ENCODE results near the gene RBCK1. TPM values are rescaled to one million over a fixed set of nuclear protein-coding genes. Genes with fewer than 3 reads are reported as not detected.
"Not testable (repeated sequence)": the region's sequence is repeated elsewhere in the genome, so short reads cannot be mapped to it uniquely, and the experiment has no call there.

RBCK1 gene
- polyA plus RNA-seq, 2 donors = 58.6 to 86.6 TPM

DNA sequence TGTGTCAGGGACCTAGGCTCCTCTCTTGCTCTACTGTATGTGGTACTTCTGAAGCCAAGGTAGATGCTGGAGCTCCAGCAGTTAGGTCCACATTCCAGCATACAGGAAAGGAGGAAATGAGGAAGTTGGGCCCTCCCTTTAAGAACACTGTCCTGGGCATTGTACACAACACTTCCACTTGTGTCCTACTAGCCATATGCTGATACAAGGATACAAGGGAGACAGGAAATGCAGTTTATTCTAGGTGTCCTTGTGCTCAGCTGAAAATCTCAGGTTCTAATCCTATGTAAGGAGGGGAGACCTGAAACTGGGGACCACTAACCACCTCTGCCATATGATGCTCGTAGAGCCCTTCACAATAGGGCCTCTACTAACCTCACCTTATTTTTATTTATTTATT, 23.4 kb upstream of the RBCK1 start:
- peaks cover 3 to 8% of the 10 kb centered on the region in 2 donors for H3K36me3 ChIP-seq (ENCODE audit: control insufficient read depth in 2 of 2, insufficient read depth in 2 of 2, low read length in 1 of 2)
- no peak overlapping the region for H3K4me3 ChIP-seq (ENCODE audit: low read depth in 1 of 2, low read length in 2 of 2)
- H3K27ac ChIP-seq (ENCODE audit: low read depth in 2 of 2, low read length in 1 of 2) = no peak overlapping the region
- no peaks in the 10 kb centered on the region for H3K9me3 ChIP-seq (ENCODE audit: control insufficient read depth in 2 of 2, insufficient read depth in 1 of 2, low read depth in 1 of 2, low read length in 1 of 2)
- peaks cover 0 to 4% of the 10 kb centered on the region in 2 donors for H3K4me1 ChIP-seq (ENCODE audit: control insufficient read depth in 2 of 2, insufficient read depth in 2 of 2, low read length in 1 of 2)
- WGBS, 2 donors = 95 to 100% methylated on average over 1 of the region's 1 CpG
- H3K27me3 ChIP-seq (ENCODE audit: control insufficient read depth in 1 of 2, insufficient read depth in 2 of 2, low read length in 2 of 2) = no peaks in the 10 kb centered on the region

DNA sequence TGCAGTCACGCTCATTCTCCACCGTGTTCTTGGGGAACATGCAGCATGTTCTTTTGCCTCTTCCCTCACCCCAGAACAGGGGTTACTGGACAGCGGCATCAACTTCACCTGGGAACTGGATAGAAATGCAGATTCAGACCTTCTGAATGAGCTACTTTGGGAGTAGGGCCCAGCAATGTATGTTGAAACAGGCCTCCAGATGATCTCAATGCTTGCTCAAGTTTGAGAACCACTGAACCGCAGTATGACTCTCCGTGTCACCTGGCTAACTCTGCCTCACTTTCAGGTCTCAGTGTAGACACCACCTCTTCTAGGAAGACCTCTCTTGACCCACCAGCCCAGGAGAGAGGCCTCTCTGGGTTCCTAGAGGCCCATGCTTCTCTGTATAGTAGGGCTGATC, 22.7 kb upstream of the RBCK1 start:
- 90 to 91% methylated on average over 5 of the region's 5 CpGs for WGBS, 2 donors
- Histone ChIP-seq H3K4me3 (ENCODE audit: low read depth in 1 of 2, low read length in 2 of 2) (no peak overlapping the region), H3K9me3 (ENCODE audit: control insufficient read depth in 2 of 2, insufficient read depth in 1 of 2, low read depth in 1 of 2, low read length in 1 of 2) (no peaks in the 10 kb centered on the region), H3K4me1 (ENCODE audit: control insufficient read depth in 2 of 2, insufficient read depth in 2 of 2, low read length in 1 of 2) (peaks cover 0 to 4% of the 10 kb centered on the region in 2 donors), H3K27ac (ENCODE audit: low read depth in 2 of 2, low read length in 1 of 2) (peak overlapping the region in 1 of 2 donors; percentile 20), H3K27me3 (ENCODE audit: control insufficient read depth in 1 of 2, insufficient read depth in 2 of 2, low read length in 2 of 2) (no peaks in the 10 kb centered on the region), H3K36me3 (ENCODE audit: control insufficient read depth in 2 of 2, insufficient read depth in 2 of 2, low read length in 1 of 2) (peaks cover 3 to 8% of the 10 kb centered on the region in 2 donors)

DNA sequence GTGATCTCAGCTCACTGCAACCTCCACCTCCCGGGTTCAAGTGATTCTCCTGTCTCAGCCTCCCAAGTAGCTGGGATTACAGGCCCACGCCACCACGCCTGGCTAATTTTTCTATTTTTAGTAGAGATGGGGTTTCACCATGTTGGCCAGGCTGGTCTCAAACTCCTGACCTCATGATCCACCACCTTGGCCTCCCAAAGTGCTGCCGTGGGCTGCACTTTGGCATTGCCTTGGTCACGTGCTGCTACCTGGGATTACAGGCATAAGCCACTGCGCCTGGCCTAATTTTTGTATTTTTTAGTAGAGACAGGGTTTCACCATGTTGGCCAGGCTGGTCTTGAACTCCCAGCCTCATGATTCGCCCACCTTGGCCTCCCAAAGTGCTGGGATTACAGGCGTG, 21.5 kb upstream of the RBCK1 start:
- H3K27me3 ChIP-seq (ENCODE audit: control insufficient read depth in 1 of 2, insufficient read depth in 2 of 2, low read length in 2 of 2); H3K4me3 ChIP-seq (ENCODE audit: low read depth in 1 of 2, low read length in 2 of 2); H3K9me3 ChIP-seq (ENCODE audit: control insufficient read depth in 2 of 2, insufficient read depth in 1 of 2, low read depth in 1 of 2, low read length in 1 of 2); H3K4me1 ChIP-seq (ENCODE audit: control insufficient read depth in 2 of 2, insufficient read depth in 2 of 2, low read length in 1 of 2); H3K36me3 ChIP-seq (ENCODE audit: control insufficient read depth in 2 of 2, insufficient read depth in 2 of 2, low read length in 1 of 2); H3K27ac ChIP-seq (ENCODE audit: low read depth in 2 of 2, low read length in 1 of 2): not testable (repeated sequence)
- 93 to 95% methylated on average over 8 of the region's 8 CpGs for WGBS, 2 donors

DNA sequence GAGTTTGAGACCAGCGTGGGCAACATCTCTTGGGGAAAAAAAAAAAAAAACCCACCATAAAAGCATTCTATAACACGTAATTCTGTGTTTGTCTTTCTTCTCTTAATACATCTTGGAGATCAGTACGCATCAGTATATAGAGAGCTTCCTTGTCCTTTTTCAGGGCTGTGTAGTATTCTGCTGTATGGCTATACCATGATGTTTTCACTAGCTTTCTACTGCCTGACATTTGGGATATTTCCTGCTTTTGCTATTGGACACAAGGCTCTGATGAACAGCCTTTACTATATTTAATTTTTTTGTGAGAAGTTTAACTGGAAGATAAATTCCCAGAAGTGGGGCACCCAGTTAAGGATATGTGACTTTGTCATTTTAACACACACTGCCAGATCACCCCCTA, 20.6 kb upstream of the RBCK1 start:
- WGBS, 2 donors = 95 to 96% methylated on average over 3 of the region's 3 CpGs
- Histone ChIP-seq H3K36me3 (ENCODE audit: control insufficient read depth in 2 of 2, insufficient read depth in 2 of 2, low read length in 1 of 2) (peaks cover 8% of the 10 kb centered on the region in 2 donors), H3K4me1 (ENCODE audit: control insufficient read depth in 2 of 2, insufficient read depth in 2 of 2, low read length in 1 of 2) (no peaks in the 10 kb centered on the region), H3K27ac (ENCODE audit: low read depth in 2 of 2, low read length in 1 of 2) (no peak overlapping the region), H3K4me3 (ENCODE audit: low read depth in 1 of 2, low read length in 2 of 2) (no peak overlapping the region), H3K9me3 (ENCODE audit: control insufficient read depth in 2 of 2, insufficient read depth in 1 of 2, low read depth in 1 of 2, low read length in 1 of 2) (no peaks in the 10 kb centered on the region), H3K27me3 (ENCODE audit: control insufficient read depth in 1 of 2, insufficient read depth in 2 of 2, low read length in 2 of 2) (no peaks in the 10 kb centered on the region)

DNA sequence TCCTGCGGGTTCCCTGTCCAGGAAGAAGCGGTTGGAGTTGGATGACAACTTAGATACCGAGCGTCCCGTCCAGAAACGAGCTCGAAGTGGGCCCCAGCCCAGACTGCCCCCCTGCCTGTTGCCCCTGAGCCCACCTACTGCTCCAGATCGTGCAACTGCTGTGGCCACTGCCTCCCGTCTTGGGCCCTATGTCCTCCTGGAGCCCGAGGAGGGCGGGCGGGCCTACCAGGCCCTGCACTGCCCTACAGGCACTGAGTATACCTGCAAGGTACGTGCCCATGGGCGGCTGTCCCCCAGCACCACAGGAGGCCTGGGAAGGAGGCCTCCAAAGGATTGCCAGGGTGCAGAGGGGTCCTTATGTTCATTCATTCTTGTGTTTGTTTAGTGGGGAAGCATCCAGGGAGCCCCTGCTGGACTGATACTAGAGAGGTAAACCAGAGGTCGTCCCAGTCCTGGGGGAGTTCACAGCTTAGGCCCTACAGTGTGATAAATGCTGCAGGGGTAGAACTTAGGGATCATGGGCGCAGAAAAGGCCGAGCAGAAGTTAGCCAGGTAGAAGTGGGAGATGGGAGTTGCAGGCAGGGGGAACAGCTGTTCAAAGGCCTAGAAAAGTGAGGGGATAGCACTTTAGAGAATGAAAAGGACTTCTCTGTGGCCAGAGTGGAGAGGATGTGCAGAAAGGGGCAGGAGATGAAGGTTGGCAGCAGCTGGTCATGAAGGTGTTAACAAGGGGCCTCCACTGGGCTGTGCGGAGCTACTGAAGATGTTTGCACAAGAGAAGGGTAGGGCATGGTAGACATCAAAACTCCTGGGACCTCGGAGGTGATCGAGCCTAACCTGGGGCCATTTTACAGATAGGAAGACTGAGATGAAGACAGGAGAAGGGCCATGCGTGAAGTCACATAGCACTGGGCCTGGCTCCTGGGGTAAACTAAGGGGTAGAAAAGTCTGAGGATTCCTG, 19.8 kb upstream of the RBCK1 start:
- WGBS, 2 donors = 87 to 88% methylated on average over 21 of the region's 21 CpGs
- H3K36me3 ChIP-seq (ENCODE audit: control insufficient read depth in 2 of 2, insufficient read depth in 2 of 2, low read length in 1 of 2) = peaks cover 8% of the 10 kb centered on the region in 2 donors
- no peak overlapping the region for H3K27ac ChIP-seq (ENCODE audit: low read depth in 2 of 2, low read length in 1 of 2)

DNA sequence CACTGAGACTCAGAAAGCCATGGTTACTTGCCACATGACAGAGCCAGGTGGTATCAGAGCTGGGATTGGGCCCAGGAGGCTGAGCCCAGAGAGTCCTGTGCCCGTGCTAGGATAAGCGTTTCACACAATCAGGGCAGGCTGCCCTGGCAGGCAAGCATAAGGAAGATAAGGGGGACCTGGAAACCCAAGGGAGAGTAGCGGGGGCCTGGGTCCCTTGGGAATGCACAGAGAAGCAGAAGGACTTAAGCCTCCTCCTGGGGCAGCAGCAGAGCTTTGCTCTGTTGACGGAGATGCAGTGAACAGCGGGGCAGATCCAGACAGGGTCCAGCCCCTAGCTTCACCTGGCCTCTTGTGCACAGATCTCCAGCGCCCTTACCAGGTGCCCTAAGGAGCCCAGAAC, 18.9 kb upstream of the RBCK1 start:
- WGBS, 2 donors = 83 to 86% methylated on average over 6 of the region's 6 CpGs
- Histone ChIP-seq H3K4me3 (ENCODE audit: low read depth in 1 of 2, low read length in 2 of 2) (no peak overlapping the region), H3K36me3 (ENCODE audit: control insufficient read depth in 2 of 2, insufficient read depth in 2 of 2, low read length in 1 of 2) (peaks cover 8% of the 10 kb centered on the region in 2 donors), H3K27ac (ENCODE audit: low read depth in 2 of 2, low read length in 1 of 2) (no peak overlapping the region), H3K27me3 (ENCODE audit: control insufficient read depth in 1 of 2, insufficient read depth in 2 of 2, low read length in 2 of 2) (no peaks in the 10 kb centered on the region), H3K9me3 (ENCODE audit: control insufficient read depth in 2 of 2, insufficient read depth in 1 of 2, low read depth in 1 of 2, low read length in 1 of 2) (no peaks in the 10 kb centered on the region), H3K4me1 (ENCODE audit: control insufficient read depth in 2 of 2, insufficient read depth in 2 of 2, low read length in 1 of 2) (no peaks in the 10 kb centered on the region)

More for the DNA sequence above, 19.8 kb upstream of the RBCK1 start:
- no peak overlapping the region for H3K4me3 ChIP-seq (ENCODE audit: low read depth in 1 of 2, low read length in 2 of 2)
- no peaks in the 10 kb centered on the region for H3K27me3 ChIP-seq (ENCODE audit: control insufficient read depth in 1 of 2, insufficient read depth in 2 of 2, low read length in 2 of 2)
- H3K4me1 ChIP-seq (ENCODE audit: control insufficient read depth in 2 of 2, insufficient read depth in 2 of 2, low read length in 1 of 2) = no peaks in the 10 kb centered on the region
- no peaks in the 10 kb centered on the region for H3K9me3 ChIP-seq (ENCODE audit: control insufficient read depth in 2 of 2, insufficient read depth in 1 of 2, low read depth in 1 of 2, low read length in 1 of 2)

DNA sequence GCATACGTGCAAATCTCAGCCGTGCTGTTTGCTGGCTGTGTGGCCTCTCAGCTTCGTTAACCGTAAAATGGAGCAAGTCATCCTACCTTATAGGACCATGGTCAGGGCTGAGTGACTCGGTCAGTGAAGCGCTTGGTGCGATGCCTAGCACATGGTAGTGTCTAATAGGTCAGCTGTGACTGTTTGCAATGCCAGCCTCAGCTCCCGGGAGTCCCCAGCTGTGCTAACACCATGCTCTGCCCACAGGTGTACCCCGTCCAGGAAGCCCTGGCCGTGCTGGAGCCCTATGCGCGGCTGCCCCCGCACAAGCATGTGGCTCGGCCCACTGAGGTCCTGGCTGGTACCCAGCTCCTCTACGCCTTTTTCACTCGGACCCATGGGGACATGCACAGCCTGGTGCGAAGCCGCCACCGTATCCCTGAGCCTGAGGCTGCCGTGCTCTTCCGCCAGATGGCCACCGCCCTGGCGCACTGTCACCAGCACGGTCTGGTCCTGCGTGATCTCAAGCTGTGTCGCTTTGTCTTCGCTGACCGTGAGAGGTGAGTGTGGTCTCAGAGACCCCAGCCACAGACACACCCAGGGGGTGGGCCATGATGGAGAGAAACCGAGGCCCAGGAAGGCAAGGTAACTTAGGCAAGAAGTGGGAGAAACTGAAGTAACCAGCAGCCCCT, 16.9 kb upstream of the RBCK1 start:
- no peaks in the 10 kb centered on the region for H3K9me3 ChIP-seq (ENCODE audit: control insufficient read depth in 2 of 2, insufficient read depth in 1 of 2, low read depth in 1 of 2, low read length in 1 of 2)
- peaks cover 8 to 13% of the 10 kb centered on the region in 2 donors for H3K36me3 ChIP-seq (ENCODE audit: control insufficient read depth in 2 of 2, insufficient read depth in 2 of 2, low read length in 1 of 2)
- WGBS, 2 donors = 94% methylated on average over 28 to 29 of the region's 29 CpGs
- no peaks in the 10 kb centered on the region for H3K4me1 ChIP-seq (ENCODE audit: control insufficient read depth in 2 of 2, insufficient read depth in 2 of 2, low read length in 1 of 2)
- no peak overlapping the region for H3K27ac ChIP-seq (ENCODE audit: low read depth in 2 of 2, low read length in 1 of 2)
- no peaks in the 10 kb centered on the region for H3K27me3 ChIP-seq (ENCODE audit: control insufficient read depth in 1 of 2, insufficient read depth in 2 of 2, low read length in 2 of 2)
- H3K4me3 ChIP-seq (ENCODE audit: low read depth in 1 of 2, low read length in 2 of 2) = no peak overlapping the region

DNA sequence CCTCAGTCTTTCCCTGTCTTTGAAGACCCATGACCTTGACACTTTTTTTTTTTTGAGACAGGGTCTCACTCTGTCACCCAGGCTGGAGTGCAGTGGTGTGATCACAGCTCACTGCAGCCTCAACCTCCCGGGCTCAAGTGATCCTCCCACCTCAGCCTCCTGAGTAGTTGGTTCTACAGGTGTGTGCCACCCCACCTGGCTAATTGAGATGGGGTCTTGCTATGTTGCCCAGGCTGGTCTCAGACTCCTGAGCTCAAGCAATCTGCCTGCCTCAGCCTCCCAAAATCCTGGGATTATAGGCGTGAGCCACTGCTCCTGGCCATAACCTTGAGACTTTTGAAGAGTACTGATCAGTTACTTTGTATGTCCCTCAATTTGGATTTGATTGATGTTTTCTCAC, 14.8 kb upstream of the RBCK1 start:
- H3K27ac ChIP-seq (ENCODE audit: low read depth in 2 of 2, low read length in 1 of 2); H3K9me3 ChIP-seq (ENCODE audit: control insufficient read depth in 2 of 2, insufficient read depth in 1 of 2, low read depth in 1 of 2, low read length in 1 of 2); H3K4me3 ChIP-seq (ENCODE audit: low read depth in 1 of 2, low read length in 2 of 2); H3K27me3 ChIP-seq (ENCODE audit: control insufficient read depth in 1 of 2, insufficient read depth in 2 of 2, low read length in 2 of 2); H3K4me1 ChIP-seq (ENCODE audit: control insufficient read depth in 2 of 2, insufficient read depth in 2 of 2, low read length in 1 of 2): not testable (repeated sequence)
- H3K36me3 ChIP-seq (ENCODE audit: control insufficient read depth in 2 of 2, insufficient read depth in 2 of 2, low read length in 1 of 2) = peaks cover 14 to 22% of the 10 kb centered on the region in 2 donors
- WGBS, 2 donors = 95 to 97% methylated on average over 2 of the region's 2 CpGs

DNA sequence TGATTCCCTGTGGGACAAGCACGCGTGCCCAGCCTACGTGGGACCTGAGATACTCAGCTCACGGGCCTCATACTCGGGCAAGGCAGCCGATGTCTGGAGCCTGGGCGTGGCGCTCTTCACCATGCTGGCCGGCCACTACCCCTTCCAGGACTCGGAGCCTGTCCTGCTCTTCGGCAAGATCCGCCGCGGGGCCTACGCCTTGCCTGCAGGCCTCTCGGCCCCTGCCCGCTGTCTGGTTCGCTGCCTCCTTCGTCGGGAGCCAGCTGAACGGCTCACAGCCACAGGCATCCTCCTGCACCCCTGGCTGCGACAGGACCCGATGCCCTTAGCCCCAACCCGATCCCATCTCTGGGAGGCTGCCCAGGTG, 11.9 kb upstream of the RBCK1 start:
- no peaks in the 10 kb centered on the region for H3K4me1 ChIP-seq (ENCODE audit: control insufficient read depth in 2 of 2, insufficient read depth in 2 of 2, low read length in 1 of 2)
- no peak overlapping the region for H3K4me3 ChIP-seq (ENCODE audit: low read depth in 1 of 2, low read length in 2 of 2)
- H3K27me3 ChIP-seq (ENCODE audit: control insufficient read depth in 1 of 2, insufficient read depth in 2 of 2, low read length in 2 of 2) = no peaks in the 10 kb centered on the region
- H3K27ac ChIP-seq (ENCODE audit: low read depth in 2 of 2, low read length in 1 of 2) = no peak overlapping the region
- H3K9me3 ChIP-seq (ENCODE audit: control insufficient read depth in 2 of 2, insufficient read depth in 1 of 2, low read depth in 1 of 2, low read length in 1 of 2) = no peaks in the 10 kb centered on the region
- H3K36me3 ChIP-seq (ENCODE audit: control insufficient read depth in 2 of 2, insufficient read depth in 2 of 2, low read length in 1 of 2) = peaks cover 6 to 16% of the 10 kb centered on the region in 2 donors
- WGBS, 2 donors = 92 to 96% methylated on average over 24 of the region's 24 CpGs
